OCI-LY1 (cell line): ENCODE results near the gene AVPR1B.

ENCODE experiments used
- H2AFZ ChIP-seq: fragments of 200-600 bp; sonication (generic), shearing (Covaris generic); 2 replicates; pipeline ENCODE4 v1.6.0; 2014; ENCODE audit warnings: antibody characterized with exemption, mild to moderate bottlenecking, low read length
- H3F3A ChIP-seq: fragments of 200-600 bp; sonication (generic), shearing (Covaris generic); 2 replicates; pipeline ENCODE4 v1.6.0; 2014; ENCODE audit warnings: mild to moderate bottlenecking, antibody characterized with exemption, low read length, moderate library complexity; ENCODE audit not compliant: insufficient read depth
- H3K27ac ChIP-seq: fragments of 200-600 bp; sonication (generic); 2 replicates; pipeline ENCODE4 v1.5.1; 2014; ENCODE audit warnings: low read length, mixed run types, mild to moderate bottlenecking, low read depth; ENCODE audit not compliant: poor library complexity, severe bottlenecking
- H3K27me3 ChIP-seq: fragments of 200-600 bp; sonication (generic); 2 replicates; pipeline ENCODE4 v1.6.0; 2014; ENCODE audit warnings: antibody characterized with exemption, mild to moderate bottlenecking, low read length, moderate library complexity; ENCODE audit not compliant: insufficient read depth
- H3K36me3 ChIP-seq: fragments of 200-600 bp; sonication (generic); 2 replicates; pipeline ENCODE4 v1.6.1; 2014; ENCODE audit warnings: mild to moderate bottlenecking, antibody characterized with exemption, low read length, moderate library complexity, mixed read lengths; ENCODE audit not compliant: insufficient read depth
- H3K4me1 ChIP-seq: fragments of 200-600 bp; sonication (generic); 2 replicates; pipeline ENCODE4 v1.5.1; 2014; ENCODE audit warnings: mild to moderate bottlenecking, low read length, moderate library complexity; ENCODE audit not compliant: insufficient read depth, severe bottlenecking
- H3K4me2 ChIP-seq: fragments of 200-600 bp; sonication (generic), shearing (Covaris generic); 2 replicates; pipeline ENCODE4 v1.6.1; 2014; ENCODE audit warnings: low read length
- H3K4me3 ChIP-seq: fragments of 200-600 bp; sonication (generic); 2 replicates; pipeline ENCODE4 v1.5.1; 2014; ENCODE audit warnings: low read length, low read depth, mild to moderate bottlenecking, mixed read lengths; ENCODE audit not compliant: poor library complexity, severe bottlenecking
- H3K79me2 ChIP-seq: fragments of 200-600 bp; shearing (Covaris generic); 2 replicates; pipeline ENCODE4 v1.6.1; 2016; ENCODE audit warnings: mixed run types, low read length, mixed read lengths; ENCODE audit not compliant: insufficient read depth
- H3K9ac ChIP-seq: fragments of 200-600 bp; sonication (generic), shearing (Covaris generic); 2 replicates; pipeline ENCODE4 v1.6.1; 2014; ENCODE audit warnings: mild to moderate bottlenecking, low read length, mixed read lengths
- H3K9me2 ChIP-seq: fragments of 200-600 bp; sonication (generic), shearing (Covaris generic); 2 replicates; pipeline ENCODE4 v1.6.1; 2014; ENCODE audit warnings: low read depth, mild to moderate bottlenecking, low read length, mixed read lengths
- H3K9me3 ChIP-seq: fragments of 200-600 bp; shearing (Covaris generic); 2 replicates; pipeline ENCODE4 v1.6.1; 2014; ENCODE audit warnings: low read length, mixed read lengths
- H4K20me1 ChIP-seq: fragments of 200-600 bp; sonication (generic), shearing (Covaris generic); 2 replicates; pipeline ENCODE4 v1.6.0; 2016; ENCODE audit warnings: mild to moderate bottlenecking, low read length; ENCODE audit not compliant: insufficient read depth
- CTCF ChIP-seq: fragments of 200-600 bp; sonication (generic), shearing (Covaris generic); IDR thresholded peaks from 2 replicates; pipeline ENCODE4 v1.5.1; 2017; ENCODE audit warnings: mild to moderate bottlenecking, antibody characterized with exemption, low read length, moderate library complexity, mixed read lengths
- EZH2 ChIP-seq: fragments of 200-600 bp; sonication (generic), shearing (Covaris generic); IDR thresholded peaks from 2 replicates; pipeline ENCODE4 v1.8.0; 2017; ENCODE audit warnings: borderline replicate concordance, mixed run types, mild to moderate bottlenecking, antibody characterized with exemption, low read length, moderate library complexity, mixed read lengths

Gene AVPR1B

GRCh38 chr1:206131037-206131436, 13.8 kb upstream of the AVPR1B start:
- H3K9me3 ChIP-seq, result no peaks in the 10 kb centered on the region
- H2AFZ ChIP-seq, result no peak overlapping the region
- H4K20me1 ChIP-seq, result no peaks in the 10 kb centered on the region
- H3K4me3 ChIP-seq, result no peak overlapping the region
- no peaks in the 10 kb centered on the region for H3K36me3 ChIP-seq
- H3K79me2 ChIP-seq, result no peaks in the 10 kb centered on the region
- no peak overlapping the region for H3K27ac ChIP-seq
- H3F3A ChIP-seq, result no peaks in the 10 kb centered on the region
- H3K9ac ChIP-seq, result no peak overlapping the region
- no peak overlapping the region for H3K4me2 ChIP-seq
- H3K9me2 ChIP-seq, result no peaks in the 10 kb centered on the region
- TF ChIP-seq CTCF (no peak), EZH2 (no peak)
- no peaks in the 10 kb centered on the region for H3K4me1 ChIP-seq
- H3K27me3 ChIP-seq, result peaks cover 12% of the 10 kb centered on the region; the same call in 1 of the 2 replicates

- Histone ChIP-seq H4K20me1 (no peaks in the 10 kb centered on the region), H3K4me1 (no peaks in the 10 kb centered on the region), H3K79me2 (no peaks in the 10 kb centered on the region), H3K9ac (no peak overlapping the region), H3K4me3 (no peak overlapping the region), H3F3A (no peaks in the 10 kb centered on the region), H3K27me3 (peaks cover 17% of the 10 kb centered on the region; the same call in 1 of the 2 replicates), H2AFZ (no peak overlapping the region), H3K9me2 (no peaks in the 10 kb centered on the region), H3K4me2 (no peak overlapping the region), H3K27ac (no peak overlapping the region), H3K9me3 (no peaks in the 10 kb centered on the region), H3K36me3 (no peaks in the 10 kb centered on the region; the same call in 1 of the 2 replicates)
- no peak for TF ChIP-seq EZH2
- no peak for TF ChIP-seq CTCF
Measured at GRCh38 chr1:206128196-206128595, 11.0 kb upstream of the AVPR1B start.

- no peak overlapping the region for H3K27ac ChIP-seq
- TF ChIP-seq EZH2 (no peak), CTCF (no peak)
- H3K9me3 ChIP-seq, result no peaks in the 10 kb centered on the region
Measured at GRCh38 chr1:206127336-206127735, 10.1 kb upstream of the AVPR1B start.

More at GRCh38 chr1:206127336-206127735, 10.1 kb upstream of the AVPR1B start:
- no peak overlapping the region for H3K4me2 ChIP-seq
- H3K9me2 ChIP-seq, result no peaks in the 10 kb centered on the region
- H3K27me3 ChIP-seq, result peaks cover 17% of the 10 kb centered on the region; the same call in 1 of the 2 replicates
- no peaks in the 10 kb centered on the region for H3F3A ChIP-seq
- no peaks in the 10 kb centered on the region; the same call in 1 of the 2 replicates for H3K36me3 ChIP-seq
- H3K4me1 ChIP-seq, result no peaks in the 10 kb centered on the region
- no peak overlapping the region for H3K4me3 ChIP-seq
- no peaks in the 10 kb centered on the region for H3K79me2 ChIP-seq
- H4K20me1 ChIP-seq, result no peaks in the 10 kb centered on the region
- H2AFZ ChIP-seq, result no peak overlapping the region
- H3K9ac ChIP-seq, result no peak overlapping the region
